Fibroblast of lung (primary cell): ENCODE measurements around the gene DEPP1. TPM values are rescaled to one million over a fixed set of nuclear protein-coding genes. Genes with fewer than 3 reads are reported as not detected.

Experiments used
- DNase-seq, 2 donors: peaks; one replicate each; pipeline versions ENCODE4 v3.0.0 to v3.0.0-alpha.2; 2010; ENCODE audit warnings: low read depth in 2 of 2
- H2AFZ ChIP-seq: 2 replicates; pipeline ENCODE4 v1.5.1; 2012; ENCODE audit warnings: low read length, control low read depth, inconsistent platforms
- H3K27ac ChIP-seq: 2 replicates; pipeline ENCODE4 v1.5.1; 2011; ENCODE audit warnings: low read length, control low read depth; ENCODE audit not compliant: insufficient read depth
- H3K27me3 ChIP-seq: 2 replicates; pipeline ENCODE4 v1.5.1; 2011; ENCODE audit warnings: mild to moderate bottlenecking, low read length; ENCODE audit not compliant: control insufficient read depth, insufficient read depth
- H3K36me3 ChIP-seq: 2 replicates; pipeline ENCODE4 v1.5.1; 2011; ENCODE audit warnings: low read length; ENCODE audit not compliant: control insufficient read depth, insufficient read depth
- H3K4me1 ChIP-seq: 2 replicates; pipeline ENCODE4 v1.5.1; 2011; ENCODE audit warnings: low read length; ENCODE audit not compliant: control insufficient read depth, insufficient read depth; ENCODE audit errors: extremely low read depth
- H3K4me2 ChIP-seq: 2 replicates; pipeline ENCODE4 v1.5.1; 2011; ENCODE audit warnings: low read length, control low read depth; ENCODE audit not compliant: insufficient read depth; ENCODE audit errors: extremely low read depth
- H3K4me3 ChIP-seq, 4 experiments: fragments of 200-600 bp in 1 of 4; sonication (generic) in 1 of 4; replicated peaks in 1 of 4; 2 replicates each; pipeline ENCODE4 v1.5.1; 2011 to 2016; ENCODE audit warnings: low read length in 4 of 4, low read depth in 3 of 4, mild to moderate bottlenecking in 3 of 4, control low read depth in 2 of 4, inconsistent platforms in 1 of 4, mixed read lengths in 1 of 4; ENCODE audit not compliant: insufficient read depth in 1 of 4; ENCODE audit errors: control extremely low read depth in 1 of 4
- H3K79me2 ChIP-seq: 2 replicates; pipeline ENCODE4 v1.5.1; 2012; ENCODE audit warnings: mild to moderate bottlenecking, low read length, inconsistent platforms; ENCODE audit not compliant: control insufficient read depth, insufficient read depth
- H3K9ac ChIP-seq: 2 replicates; pipeline ENCODE4 v1.5.1; 2011; ENCODE audit warnings: mild to moderate bottlenecking, low read length, control low read depth; ENCODE audit not compliant: insufficient read depth
- H3K9me3 ChIP-seq: 2 replicates; pipeline ENCODE4 v1.5.1; 2012; ENCODE audit warnings: low read depth, low read length; ENCODE audit not compliant: control insufficient read depth, insufficient read depth
- H4K20me1 ChIP-seq: 2 replicates; pipeline ENCODE4 v1.5.1; 2011; ENCODE audit warnings: low read length; ENCODE audit not compliant: control insufficient read depth, insufficient read depth; ENCODE audit errors: extremely low read depth
- EZH2 ChIP-seq: IDR thresholded peaks from 2 replicates; pipeline ENCODE4 v1.5.1; 2012; ENCODE audit warnings: low read length, control low read depth, mild to moderate bottlenecking; ENCODE audit errors: missing control alignments
- polyA plus RNA-seq, 2 donors: library from polyadenylated mRNA; depleted of rRNA in 1 of 2; stranded (reverse) in 1 of 2; unstranded in 1 of 2; fragments of >200 nt; gene quantifications; 2 replicates each; pipeline ENCODE4 v1.2.1, GENCODE V29; 2011 to 2012; ENCODE audit warnings: missing spikeins in 1 of 2
- total RNA-seq: library from RNA; depleted of rRNA; stranded (reverse); fragments of >200 nt; gene quantifications from 2 replicates; pipeline ENCODE4 v1.2.1, GENCODE V29; 2014
- TF ChIP-seq, protein P1 (sequence below), 2 donors: IDR thresholded peaks in 1 of 2; conservative IDR thresholded peaks in 1 of 2; 1 replicate in 1 of 2; 2 replicates in 1 of 2; pipeline ENCODE4 v1.5.1; 2011 to 2012; ENCODE audit warnings: low read length in 2 of 2, control low read depth in 1 of 2, inconsistent platforms in 1 of 2, low read depth in 1 of 2, mild to moderate bottlenecking in 1 of 2

The DEPP1 gene
- total and polyA plus RNA-seq, 2 donors (not counting 1 experiment from before 2014, with no cell fraction given), result 30.3 to 120 TPM

DNA sequence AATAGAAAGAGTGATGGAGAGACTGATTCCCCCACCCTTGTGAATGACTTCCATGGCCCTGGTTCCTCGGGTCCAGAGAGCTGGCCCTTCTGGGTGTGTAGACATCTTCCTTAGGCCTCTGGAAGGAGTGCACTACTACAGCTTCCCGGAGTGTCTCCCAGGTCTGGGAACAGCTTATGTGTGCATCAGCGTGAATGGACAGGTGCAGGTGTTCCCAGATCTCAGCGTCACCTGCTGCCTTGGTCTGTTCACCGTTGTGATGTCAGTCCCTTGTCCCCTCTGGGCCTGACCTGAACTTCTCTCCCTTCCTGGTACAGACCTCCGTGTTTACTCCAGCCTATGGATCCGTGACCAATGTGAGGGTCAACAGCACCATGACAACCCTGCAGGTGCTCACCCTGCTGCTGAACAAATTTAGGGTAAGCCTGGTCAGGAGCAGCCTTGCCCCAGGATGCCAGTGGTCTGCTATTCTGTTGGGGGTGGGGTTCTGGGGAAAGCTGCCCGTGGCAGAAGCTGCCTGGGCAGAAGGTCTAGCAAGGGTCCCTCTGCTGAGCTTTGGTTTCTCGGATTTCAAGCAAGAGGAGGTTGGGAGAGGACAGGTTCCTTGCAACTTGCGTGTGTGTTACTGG lies 10.5 kb upstream of the DEPP1 start:
- TF ChIP-seq, protein P1, sequence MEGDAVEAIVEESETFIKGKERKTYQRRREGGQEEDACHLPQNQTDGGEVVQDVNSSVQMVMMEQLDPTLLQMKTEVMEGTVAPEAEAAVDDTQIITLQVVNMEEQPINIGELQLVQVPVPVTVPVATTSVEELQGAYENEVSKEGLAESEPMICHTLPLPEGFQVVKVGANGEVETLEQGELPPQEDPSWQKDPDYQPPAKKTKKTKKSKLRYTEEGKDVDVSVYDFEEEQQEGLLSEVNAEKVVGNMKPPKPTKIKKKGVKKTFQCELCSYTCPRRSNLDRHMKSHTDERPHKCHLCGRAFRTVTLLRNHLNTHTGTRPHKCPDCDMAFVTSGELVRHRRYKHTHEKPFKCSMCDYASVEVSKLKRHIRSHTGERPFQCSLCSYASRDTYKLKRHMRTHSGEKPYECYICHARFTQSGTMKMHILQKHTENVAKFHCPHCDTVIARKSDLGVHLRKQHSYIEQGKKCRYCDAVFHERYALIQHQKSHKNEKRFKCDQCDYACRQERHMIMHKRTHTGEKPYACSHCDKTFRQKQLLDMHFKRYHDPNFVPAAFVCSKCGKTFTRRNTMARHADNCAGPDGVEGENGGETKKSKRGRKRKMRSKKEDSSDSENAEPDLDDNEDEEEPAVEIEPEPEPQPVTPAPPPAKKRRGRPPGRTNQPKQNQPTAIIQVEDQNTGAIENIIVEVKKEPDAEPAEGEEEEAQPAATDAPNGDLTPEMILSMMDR (conservative IDR thresholded peaks at IDR 0.05 in 1 of 2, IDR thresholded peaks at IDR 0.05 in 1 of 2; ENCODE audit: low read depth in 1 of 2, low read length in 2 of 2), result no peak
- no peak for TF ChIP-seq EZH2
- H3K79me2 ChIP-seq, result no peaks in the 10 kb centered on the region
- H3K4me2 ChIP-seq, result no peak overlapping the region
- no peak overlapping the region for H2AFZ ChIP-seq
- H3K36me3 ChIP-seq, result no peaks in the 10 kb centered on the region
- H3K27ac ChIP-seq, result no peak overlapping the region
- no peak overlapping the region for H3K4me3 ChIP-seq
- no peak overlapping the region for H3K9ac ChIP-seq
- DNase-seq, result no peak
- no peaks in the 10 kb centered on the region for H3K27me3 ChIP-seq
- no peaks in the 10 kb centered on the region for H4K20me1 ChIP-seq
- peaks cover 11% of the 10 kb centered on the region for H3K4me1 ChIP-seq
- H3K9me3 ChIP-seq, result no peaks in the 10 kb centered on the region

GRCh38 chr10:44986670-44987069 lies 8.1 kb upstream of the DEPP1 start:
- no peak overlapping the region for H3K27ac ChIP-seq
- no peaks in the 10 kb centered on the region for H3K9me3 ChIP-seq
- TF ChIP-seq, protein P1 (conservative IDR thresholded peaks at IDR 0.05 in 1 of 2, IDR thresholded peaks at IDR 0.05 in 1 of 2; ENCODE audit: low read depth in 1 of 2, low read length in 2 of 2), result no peak
- TF ChIP-seq EZH2, result no peak
- H3K4me1 ChIP-seq, result peaks cover 14% of the 10 kb centered on the region
- no peaks in the 10 kb centered on the region for H3K36me3 ChIP-seq
- no peak overlapping the region for H2AFZ ChIP-seq
- H3K79me2 ChIP-seq, result no peaks in the 10 kb centered on the region
- no peaks in the 10 kb centered on the region for H3K27me3 ChIP-seq
- no peak overlapping the region for H3K4me2 ChIP-seq
- peak; percentile 63 to 78 for DNase-seq
- H3K4me3 ChIP-seq, result no peak overlapping the region
- no peak overlapping the region for H3K9ac ChIP-seq
- no peaks in the 10 kb centered on the region for H4K20me1 ChIP-seq

DNA sequence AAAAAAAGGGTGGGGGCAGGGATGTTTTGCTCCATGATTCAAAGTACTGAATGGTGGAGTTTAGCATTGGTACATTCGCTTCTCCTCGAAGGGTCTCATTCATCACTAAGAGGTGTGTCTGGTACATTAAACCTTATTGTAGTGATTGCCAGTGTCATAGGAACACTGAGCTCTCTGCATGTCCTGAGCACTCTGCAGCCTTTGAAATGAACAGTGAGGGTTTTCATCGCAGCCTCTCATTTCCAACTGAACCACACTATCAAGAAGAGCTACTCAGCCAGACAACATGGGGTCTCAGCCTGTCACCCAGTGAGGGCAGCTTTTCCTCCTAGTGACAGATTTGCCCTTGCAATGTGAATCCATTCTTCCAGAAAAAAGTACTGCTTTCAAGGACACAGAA lies 7.6 kb upstream of the DEPP1 start:
- TF ChIP-seq, protein P1 (conservative IDR thresholded peaks at IDR 0.05 in 1 of 2, IDR thresholded peaks at IDR 0.05 in 1 of 2; ENCODE audit: low read depth in 1 of 2, low read length in 2 of 2), result no peak
- TF ChIP-seq EZH2, result no peak
- H3K36me3 ChIP-seq, result no peaks in the 10 kb centered on the region
- no peak overlapping the region for H3K4me3 ChIP-seq
- H2AFZ ChIP-seq, result no peak overlapping the region
- DNase-seq, result no peak
- no peaks in the 10 kb centered on the region for H3K79me2 ChIP-seq
- no peaks in the 10 kb centered on the region for H4K20me1 ChIP-seq
- H3K4me1 ChIP-seq, result peaks cover 16% of the 10 kb centered on the region
- H3K27ac ChIP-seq, result no peak overlapping the region
- no peak overlapping the region for H3K9ac ChIP-seq
- H3K27me3 ChIP-seq, result no peaks in the 10 kb centered on the region
- H3K9me3 ChIP-seq, result no peaks in the 10 kb centered on the region
- no peak overlapping the region for H3K4me2 ChIP-seq
